ENCODE data around the gene CCR4. TPM values are rescaled to one million over a fixed set of nuclear protein-coding genes. Genes with fewer than 3 reads are reported as not detected.
"Not testable (repeated sequence)": the region's sequence is repeated elsewhere in the genome, so short reads cannot be mapped to it uniquely, and the experiment has no call there.

CCR4 gene
- total RNA-seq, 2 experiments from 2014 or later = 22.8 to 42.1 TPM

DNA sequence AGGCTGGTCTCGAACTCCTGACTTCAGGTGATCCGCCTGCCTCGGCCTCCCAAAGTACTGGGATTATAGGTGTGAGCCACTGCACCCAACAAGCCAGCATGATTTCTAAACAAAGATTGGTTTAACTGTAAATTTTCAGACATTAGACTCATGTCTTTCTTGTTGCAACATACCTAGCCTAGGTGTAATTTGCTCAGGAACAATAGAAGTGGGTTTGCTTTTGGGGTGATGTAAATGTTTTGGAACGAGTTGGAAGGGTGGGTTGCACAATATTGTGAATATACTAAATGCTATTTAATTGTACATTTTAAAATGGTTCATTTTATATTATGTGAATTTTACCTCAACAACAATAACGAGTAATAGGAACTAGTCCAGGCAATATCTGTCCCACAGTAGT, 7.1 kb downstream of the CCR4 start:
- H3K4me1 Mint-ChIP-seq = peaks cover 53% of the 10 kb centered on the region
- ATAC-seq (no peak), DNase-seq (peak; percentile 2)
- H3K36me3 Mint-ChIP-seq = peaks cover 17% of the 10 kb centered on the region
- no peaks in the 10 kb centered on the region for H3K27me3 Mint-ChIP-seq
- H3K4me3 Mint-ChIP-seq = no peak overlapping the region
- no peaks in the 10 kb centered on the region for H3K9me3 Mint-ChIP-seq (ENCODE audit: low read depth)
- H3K27ac Mint-ChIP-seq = no peak overlapping the region
- CTCF ChIA-PET = interaction anchor here (1.2 to 4.9 kb wide), 2 partner anchors 9 to 10 kb away, joined by 3 to 25 read pairs; partner anchors contain the start of gene CCR4

DNA sequence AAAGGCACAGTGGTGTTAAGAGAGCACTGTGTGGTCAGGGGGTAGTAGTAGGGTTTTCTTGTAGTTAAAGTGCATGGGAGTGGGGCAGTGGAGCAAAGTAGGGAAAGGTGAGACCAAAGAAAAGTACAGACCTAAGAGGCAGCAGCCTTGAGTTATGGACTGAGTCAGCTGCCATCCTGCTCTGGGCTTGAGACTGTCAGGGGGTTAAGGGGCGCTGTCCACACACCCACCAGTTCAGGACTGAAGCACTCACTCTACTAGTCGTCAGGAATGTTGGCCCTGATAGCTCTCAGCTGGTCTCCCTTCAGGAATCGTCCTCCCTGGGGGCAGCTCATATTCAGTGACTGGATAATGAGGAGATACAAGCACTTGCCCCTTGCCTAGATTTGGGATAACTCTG, 7.9 kb downstream of the CCR4 start:
- peaks cover 21% of the 10 kb centered on the region for H3K36me3 Mint-ChIP-seq
- CTCF ChIA-PET = interaction anchor here (1.1 to 4.9 kb wide), 2 partner anchors 11 to 111 kb away, joined by 3 to 25 read pairs; partner anchors contain the start of gene CCR4
- peaks cover 54% of the 10 kb centered on the region for H3K4me1 Mint-ChIP-seq
- H3K27ac Mint-ChIP-seq = peak overlapping the region; percentile 78
- H3K9me3 Mint-ChIP-seq (ENCODE audit: low read depth) = no peaks in the 10 kb centered on the region
- H3K27me3 Mint-ChIP-seq = no peaks in the 10 kb centered on the region
- H3K4me3 Mint-ChIP-seq = no peak overlapping the region
- DNase-seq (peak; percentile 45), ATAC-seq (peak; percentile 46)

- Mint-ChIP-seq H3K4me3 (peak overlapping the region; percentile 29), H3K36me3 (peaks cover 24% of the 10 kb centered on the region), H3K27me3 (no peaks in the 10 kb centered on the region), H3K9me3 (ENCODE audit: low read depth) (peaks cover 6% of the 10 kb centered on the region), H3K27ac (peak overlapping the region; percentile 78), H3K4me1 (peaks cover 50% of the 10 kb centered on the region)
- ATAC-seq (peak; percentile 66), DNase-seq (no peak)
- CTCF ChIA-PET = interaction anchor here (1.0 to 4.9 kb wide), 6 partner anchors 12 to 114 kb away, joined by 3 to 25 read pairs (median 4); partner anchors contain the start of gene CCR4
These were observed 9.1 kb downstream of the CCR4 start for GRCh38 chr3:32960404-32961170.

- DNase-seq = peak; percentile 52
- peaks cover 49% of the 10 kb centered on the region for H3K4me1 Mint-ChIP-seq
- H3K36me3 Mint-ChIP-seq = peaks cover 29% of the 10 kb centered on the region
- peak; percentile 55 for ATAC-seq
- no peaks in the 10 kb centered on the region for H3K27me3 Mint-ChIP-seq
- H3K9me3 Mint-ChIP-seq (ENCODE audit: low read depth) = peaks cover 7% of the 10 kb centered on the region
- no peak overlapping the region for H3K4me3 Mint-ChIP-seq
- H3K27ac Mint-ChIP-seq = peak overlapping the region; percentile 78
- CTCF ChIA-PET = interaction anchor here (0.7 to 4.9 kb wide), 7 partner anchors 10 to 114 kb away, joined by 3 to 25 read pairs (median 3); partner anchors contain the start of gene CCR4
These were observed 9.8 kb downstream of the CCR4 start for GRCh38 chr3:32961189-32961715.

DNA sequence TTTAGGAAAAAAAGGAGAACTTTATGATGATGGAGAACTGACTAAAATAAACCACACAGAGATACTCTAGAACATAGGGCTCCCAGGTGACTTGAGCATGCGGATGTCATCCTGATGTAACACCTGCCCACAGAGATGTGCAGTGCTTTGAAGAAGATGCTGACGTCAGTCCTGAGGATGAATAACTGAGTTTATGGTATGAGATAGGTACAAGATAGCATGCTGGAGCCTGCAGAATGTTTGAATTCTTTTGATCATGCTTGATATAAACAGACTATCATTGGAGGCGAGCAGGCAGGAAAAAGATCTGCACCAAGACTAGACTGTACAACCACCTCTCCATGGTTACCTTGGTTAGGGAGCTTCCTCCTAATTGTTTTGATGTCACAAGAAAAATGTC, 12.4 kb downstream of the CCR4 start:
- Mint-ChIP-seq H3K27ac (peak overlapping the region; percentile 37), H3K4me1 (peaks cover 38% of the 10 kb centered on the region), H3K9me3 (ENCODE audit: low read depth) (peaks cover 15% of the 10 kb centered on the region), H3K27me3 (no peaks in the 10 kb centered on the region), H3K36me3 (peaks cover 39% of the 10 kb centered on the region), H3K4me3 (no peak overlapping the region)
- DNase-seq (no peak), ATAC-seq (no peak)
- CTCF ChIA-PET = interaction anchor here (1.2 kb wide), 1 partner anchor 17 kb away, joined by 3 read pairs; no protein-coding TSS in a partner anchor

- not testable (repeated sequence) for H3K27me3 Mint-ChIP-seq, ATAC-seq, H3K27ac Mint-ChIP-seq, DNase-seq, H3K4me3 Mint-ChIP-seq
- H3K4me1 Mint-ChIP-seq = peaks cover 29% of the 10 kb centered on the region
- H3K36me3 Mint-ChIP-seq = peaks cover 41% of the 10 kb centered on the region
- CTCF ChIA-PET = interaction anchor here (1.2 to 1.5 kb wide), 2 partner anchors 15 to 18 kb away, joined by 3 read pairs; no protein-coding TSS in a partner anchor
- peaks cover 15% of the 10 kb centered on the region for H3K9me3 Mint-ChIP-seq (ENCODE audit: low read depth)
These were observed 13.3 kb downstream of the CCR4 start for GRCh38 chr3:32964781-32965180.

DNA sequence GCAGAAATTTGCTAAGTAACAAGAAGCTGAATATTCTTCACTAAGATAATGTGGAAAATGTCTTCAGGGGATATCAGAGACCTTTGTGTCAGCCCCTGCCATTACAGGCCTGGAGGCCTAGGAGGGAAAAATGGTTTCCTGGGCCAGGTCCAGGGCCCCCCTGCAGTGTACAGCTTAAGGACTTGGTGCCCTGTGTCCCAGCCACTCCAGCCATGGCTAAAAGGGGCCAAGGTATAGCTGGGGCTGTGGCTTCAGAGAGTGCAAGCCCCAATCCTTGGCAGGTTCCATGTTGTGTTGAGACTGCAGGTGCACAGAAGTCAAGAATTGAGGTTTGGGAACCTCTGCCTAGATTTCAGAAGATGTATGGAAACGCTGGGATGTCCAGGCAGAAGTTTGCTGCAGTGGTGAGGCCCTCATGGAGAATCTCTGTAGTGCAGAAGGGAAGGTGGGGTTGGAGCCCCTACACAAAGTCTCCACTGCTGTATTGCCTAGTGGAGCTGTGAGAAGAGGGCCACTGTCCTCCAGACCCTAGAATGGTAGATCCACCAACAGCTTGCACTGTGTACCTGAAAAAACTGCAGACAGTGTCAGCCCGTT, 14.3 kb downstream of the CCR4 start:
- H3K27me3 Mint-ChIP-seq, ATAC-seq, DNase-seq, H3K4me3 Mint-ChIP-seq, H3K27ac Mint-ChIP-seq: not testable (repeated sequence)
- CTCF ChIA-PET = interaction anchor here (1.5 kb wide), 1 partner anchor 14 kb away, joined by 3 read pairs; no protein-coding TSS in a partner anchor
- Mint-ChIP-seq H3K9me3 (ENCODE audit: low read depth) (peaks cover 15% of the 10 kb centered on the region), H3K36me3 (peaks cover 39% of the 10 kb centered on the region), H3K4me1 (peaks cover 19% of the 10 kb centered on the region)

- peaks cover 44% of the 10 kb centered on the region for H3K36me3 Mint-ChIP-seq
- not testable (repeated sequence) for DNase-seq
These were observed 15.2 kb downstream of the CCR4 start for GRCh38 chr3:32966627-32967026.

DNA sequence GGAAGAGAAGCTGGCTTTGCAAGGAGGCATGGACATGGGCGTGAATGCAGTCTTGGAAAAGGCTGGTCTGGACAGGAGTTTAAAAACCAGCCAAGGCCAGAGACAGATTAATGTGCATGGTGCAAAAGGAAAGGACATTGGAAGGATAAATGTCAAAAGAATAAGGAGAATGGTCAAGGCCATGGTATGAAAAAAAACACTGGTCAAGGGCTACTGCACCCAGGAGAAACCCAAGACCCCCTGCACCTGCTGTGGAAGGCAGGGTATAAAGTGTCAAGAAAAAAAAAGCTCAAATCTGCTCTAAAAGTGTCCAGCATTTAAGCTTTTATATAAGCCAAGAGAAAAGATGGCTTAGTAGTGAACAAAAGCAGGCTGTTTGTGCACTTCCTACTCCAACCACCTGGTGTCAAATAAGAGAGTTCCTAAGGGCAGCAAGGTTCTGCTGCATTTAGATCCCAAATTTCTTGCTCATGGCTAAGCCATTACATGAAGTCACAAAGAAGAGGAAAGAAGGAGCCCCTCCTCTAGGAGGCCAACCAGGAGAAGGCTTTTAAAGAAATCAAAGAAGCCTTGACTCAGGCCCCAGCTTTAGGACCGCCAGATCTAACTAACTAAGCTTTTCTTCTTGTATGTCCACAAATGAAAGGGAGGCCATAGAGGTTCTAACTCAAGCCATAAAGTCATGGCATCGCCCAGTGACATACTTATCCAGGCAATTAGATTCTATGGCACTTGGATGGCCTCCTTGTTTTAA, 16.9 kb downstream of the CCR4 start:
- CTCF ChIA-PET = interaction anchor here (1.1 to 2.1 kb wide), 8 partner anchors 11 to 102 kb away, joined by 3 to 5 read pairs (median 4); no protein-coding TSS in a partner anchor
- Mint-ChIP-seq H3K36me3 (peaks cover 48% of the 10 kb centered on the region), H3K9me3 (ENCODE audit: low read depth) (peaks cover 15% of the 10 kb centered on the region), H3K27me3 (no peaks in the 10 kb centered on the region), H3K4me1 (peaks cover 23% of the 10 kb centered on the region), H3K4me3 (no peak overlapping the region), H3K27ac (no peak overlapping the region)
- no peak for ATAC-seq
- DNase-seq = peak; percentile 35

More at GRCh38 chr3:32966627-32967026, 15.2 kb downstream of the CCR4 start:
- not testable (repeated sequence) for H3K27ac Mint-ChIP-seq, H3K4me3 Mint-ChIP-seq, H3K27me3 Mint-ChIP-seq, ATAC-seq
- CTCF ChIA-PET = interaction anchor here (1.2 to 1.5 kb wide), 2 partner anchors 13 to 104 kb away, joined by 3 to 4 read pairs; no protein-coding TSS in a partner anchor
- Mint-ChIP-seq H3K4me1 (peaks cover 11% of the 10 kb centered on the region), H3K9me3 (ENCODE audit: low read depth) (peaks cover 15% of the 10 kb centered on the region)

DNA sequence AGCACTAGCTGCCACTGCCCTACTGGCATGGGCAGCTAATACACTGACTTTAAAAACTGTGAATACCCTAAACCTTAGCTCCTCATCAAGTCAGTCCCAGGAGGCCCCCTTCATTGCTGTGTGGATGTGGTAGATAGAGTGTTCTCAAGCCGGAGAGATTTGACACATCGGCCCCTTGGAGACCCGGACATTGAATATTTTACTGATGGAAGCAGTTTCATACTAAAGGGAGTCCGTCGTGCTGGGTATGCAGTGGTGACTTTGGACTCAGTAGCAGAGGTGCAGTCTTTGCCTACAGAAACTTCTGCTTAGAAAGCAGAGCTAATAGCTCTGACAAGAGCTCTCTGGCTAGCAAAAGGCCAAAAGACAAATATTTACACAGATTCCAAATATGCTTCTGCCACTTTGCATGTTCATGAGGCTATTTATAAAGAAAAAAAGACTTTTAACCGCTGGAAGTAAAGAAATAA, 17.5 kb downstream of the CCR4 start:
- peaks cover 27% of the 10 kb centered on the region for H3K4me1 Mint-ChIP-seq
- peaks cover 45% of the 10 kb centered on the region for H3K36me3 Mint-ChIP-seq
- CTCF ChIA-PET = interaction anchor here (1.2 to 2.1 kb wide), 5 partner anchors 11 to 101 kb away, joined by 3 to 5 read pairs (median 5); no protein-coding TSS in a partner anchor
- H3K4me3 Mint-ChIP-seq = no peak overlapping the region
- ATAC-seq = no peak
- peak; percentile 21 for DNase-seq
- H3K9me3 Mint-ChIP-seq (ENCODE audit: low read depth) = peaks cover 15% of the 10 kb centered on the region
- H3K27ac Mint-ChIP-seq = no peak overlapping the region
- no peaks in the 10 kb centered on the region for H3K27me3 Mint-ChIP-seq

DNA sequence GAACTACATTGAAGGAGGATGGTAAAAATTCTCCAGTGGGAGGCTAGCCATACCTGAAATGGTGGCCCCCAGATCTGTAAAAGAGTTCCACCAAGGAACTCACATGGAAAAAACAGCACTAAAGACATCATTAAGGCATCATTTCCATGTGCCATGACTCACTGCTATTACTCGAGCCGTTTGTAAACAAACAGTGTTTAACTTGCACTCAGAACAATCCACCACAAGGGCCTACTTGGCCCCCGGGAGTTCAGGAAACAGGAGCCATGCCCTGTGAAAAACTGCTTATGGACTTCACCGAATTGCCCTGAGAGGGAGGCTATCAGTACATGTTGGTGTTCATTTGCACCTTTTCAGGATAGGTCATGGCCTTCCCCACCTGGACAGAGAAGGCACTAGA, 18.2 kb downstream of the CCR4 start:
- Mint-ChIP-seq H3K27ac (no peak overlapping the region), H3K9me3 (ENCODE audit: low read depth) (peaks cover 15% of the 10 kb centered on the region), H3K4me1 (peaks cover 29% of the 10 kb centered on the region), H3K27me3 (no peaks in the 10 kb centered on the region), H3K36me3 (peaks cover 41% of the 10 kb centered on the region), H3K4me3 (no peak overlapping the region)
- DNase-seq (peak; percentile 1), ATAC-seq (no peak)
- CTCF ChIA-PET = interaction anchor here (1.4 to 1.7 kb wide), 3 partner anchors 11 to 100 kb away, joined by 3 to 5 read pairs (median 5); no protein-coding TSS in a partner anchor

DNA sequence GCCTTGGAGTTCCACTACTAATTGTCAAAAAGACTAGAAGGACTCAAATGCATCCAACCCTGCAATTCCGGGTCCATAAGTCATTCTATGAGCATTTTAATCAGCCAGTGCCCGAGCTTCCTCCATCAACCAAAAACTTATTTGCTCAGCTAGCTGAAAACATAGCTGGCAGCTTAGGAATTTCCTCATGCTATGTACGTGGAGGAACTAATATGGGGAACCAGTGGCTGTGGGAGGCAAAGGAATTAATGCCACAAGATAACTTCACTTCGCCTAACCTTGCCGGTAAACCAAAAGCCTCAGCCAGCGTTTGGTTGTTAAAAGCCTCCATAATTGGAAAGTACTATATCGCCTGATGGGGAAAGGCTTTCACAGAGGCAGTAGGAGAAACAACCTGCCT, 19.8 kb downstream of the CCR4 start:
- CTCF ChIA-PET = interaction anchor here (1.1 to 1.4 kb wide), 3 partner anchors 10 to 103 kb away, joined by 3 to 4 read pairs (median 3); no protein-coding TSS in a partner anchor
- H3K9me3 Mint-ChIP-seq (ENCODE audit: low read depth); H3K27me3 Mint-ChIP-seq; H3K27ac Mint-ChIP-seq; H3K4me3 Mint-ChIP-seq; ATAC-seq: not testable (repeated sequence)
- peak; percentile 25 for DNase-seq
- H3K4me1 Mint-ChIP-seq = peaks cover 44% of the 10 kb centered on the region
- peaks cover 26% of the 10 kb centered on the region for H3K36me3 Mint-ChIP-seq
